Measurements from ENCODE around the gene PTPN1.
A peak's percentile ranks its signal among the peaks of the same experiment; 100 is the strongest.

DNA sequence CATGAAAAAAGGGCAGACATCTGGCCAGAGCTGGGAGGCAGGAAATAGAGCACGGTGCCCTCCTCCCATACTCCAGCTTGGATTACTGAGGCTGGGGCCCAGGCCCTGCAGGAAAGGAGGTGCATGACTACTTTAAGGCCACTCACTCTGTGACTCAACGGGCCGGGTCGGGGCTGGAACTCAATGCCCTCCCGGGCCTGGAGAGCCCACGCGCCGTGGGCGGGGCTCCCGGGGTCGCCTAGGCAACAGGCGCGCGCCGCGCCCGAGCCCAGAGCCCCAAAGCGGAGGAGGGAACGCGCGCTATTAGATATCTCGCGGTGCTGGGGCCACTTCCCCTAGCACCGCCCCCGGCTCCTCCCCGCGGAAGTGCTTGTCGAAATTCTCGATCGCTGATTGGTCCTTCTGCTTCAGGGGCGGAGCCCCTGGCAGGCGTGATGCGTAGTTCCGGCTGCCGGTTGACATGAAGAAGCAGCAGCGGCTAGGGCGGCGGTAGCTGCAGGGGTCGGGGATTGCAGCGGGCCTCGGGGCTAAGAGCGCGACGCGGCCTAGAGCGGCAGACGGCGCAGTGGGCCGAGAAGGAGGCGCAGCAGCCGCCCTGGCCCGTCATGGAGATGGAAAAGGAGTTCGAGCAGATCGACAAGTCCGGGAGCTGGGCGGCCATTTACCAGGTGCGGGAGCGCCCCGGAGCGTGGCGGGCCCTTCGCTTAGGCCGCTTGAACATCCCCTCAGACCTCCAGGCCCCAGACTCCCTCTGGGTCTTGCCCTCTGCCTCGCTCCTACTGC, at the start of gene PTPN1:
- TF ChIP-seq, protein P1, sequence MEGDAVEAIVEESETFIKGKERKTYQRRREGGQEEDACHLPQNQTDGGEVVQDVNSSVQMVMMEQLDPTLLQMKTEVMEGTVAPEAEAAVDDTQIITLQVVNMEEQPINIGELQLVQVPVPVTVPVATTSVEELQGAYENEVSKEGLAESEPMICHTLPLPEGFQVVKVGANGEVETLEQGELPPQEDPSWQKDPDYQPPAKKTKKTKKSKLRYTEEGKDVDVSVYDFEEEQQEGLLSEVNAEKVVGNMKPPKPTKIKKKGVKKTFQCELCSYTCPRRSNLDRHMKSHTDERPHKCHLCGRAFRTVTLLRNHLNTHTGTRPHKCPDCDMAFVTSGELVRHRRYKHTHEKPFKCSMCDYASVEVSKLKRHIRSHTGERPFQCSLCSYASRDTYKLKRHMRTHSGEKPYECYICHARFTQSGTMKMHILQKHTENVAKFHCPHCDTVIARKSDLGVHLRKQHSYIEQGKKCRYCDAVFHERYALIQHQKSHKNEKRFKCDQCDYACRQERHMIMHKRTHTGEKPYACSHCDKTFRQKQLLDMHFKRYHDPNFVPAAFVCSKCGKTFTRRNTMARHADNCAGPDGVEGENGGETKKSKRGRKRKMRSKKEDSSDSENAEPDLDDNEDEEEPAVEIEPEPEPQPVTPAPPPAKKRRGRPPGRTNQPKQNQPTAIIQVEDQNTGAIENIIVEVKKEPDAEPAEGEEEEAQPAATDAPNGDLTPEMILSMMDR (IDR thresholded peaks at IDR 0.05), result peak in 1 of 7 experiments; percentile 36
- TF ChIP-seq POLR2A (IDR thresholded peaks at IDR 0.05) (peak in 2 of 4 donors; percentile 94), EP300 (IDR thresholded peaks at IDR 0.05) (no peak)

All from stomach (tissue), 4 donors.